ENCODE data around the gene RPS10. TPM values are rescaled to one million over a fixed set of nuclear protein-coding genes. Genes with fewer than 3 reads are reported as not detected.
A peak's percentile ranks its signal among the peaks of the same experiment; 100 is the strongest.

RPS10 gene
- polyA plus RNA-seq, 1 experiment = 2,426 TPM

DNA sequence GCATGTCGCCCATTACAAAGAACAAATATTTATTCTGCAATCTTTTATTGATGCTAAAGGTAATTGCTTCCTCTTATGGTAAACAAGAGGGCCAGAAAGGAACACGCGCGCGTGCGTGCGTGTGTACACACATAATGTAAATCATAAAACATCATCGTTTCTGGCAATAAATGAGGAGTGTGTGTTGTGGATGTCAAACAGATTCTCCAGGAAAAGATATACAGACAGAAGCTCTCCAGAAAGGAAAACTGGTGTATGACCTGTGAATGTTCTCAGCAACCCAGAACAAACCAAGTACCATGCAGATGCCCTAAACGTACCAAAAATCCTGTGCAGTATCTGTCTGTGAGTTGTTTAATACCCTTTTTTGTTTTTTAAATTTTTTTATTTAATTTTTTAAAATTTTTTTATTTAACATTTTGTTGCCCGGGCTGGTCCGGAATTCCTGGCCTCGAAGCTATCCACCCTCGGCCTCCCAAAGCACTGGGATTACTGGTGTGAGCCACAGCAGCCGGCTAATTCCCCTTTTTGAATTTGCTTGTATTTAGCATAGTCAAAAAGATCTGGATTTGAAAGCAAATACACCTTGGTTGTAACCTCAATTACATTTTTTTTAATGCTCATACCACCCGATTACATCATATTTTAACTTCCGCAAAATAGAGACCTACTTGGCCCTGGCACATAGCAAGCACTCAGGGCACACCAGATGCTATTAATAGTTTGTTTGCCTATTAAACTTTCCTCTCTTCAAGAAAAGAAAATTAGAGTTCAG is 32.5 kb downstream of the RPS10 start:
- no peak overlapping the region for H3K27ac ChIP-seq (ENCODE audit: low read depth, low read length)
- ChIA-PET CTCF (interaction anchor here (0.5 to 1.2 kb wide), 15 partner anchors 12 to 230 kb away, joined by 3 to 7 read pairs (median 4); no protein-coding TSS in a partner anchor), POLR2A (no interaction called here)
- H3K27me3 ChIP-seq (ENCODE audit: control insufficient read depth, insufficient read depth, low read length) = no peaks in the 10 kb centered on the region
- peak overlapping the region; percentile 73 for H3K4me3 ChIP-seq (ENCODE audit: low read depth, low read length)
- H3K9me3 ChIP-seq (ENCODE audit: control insufficient read depth, insufficient read depth, low read length) = no peaks in the 10 kb centered on the region
- no peak for DNase-seq (ENCODE audit: low read depth, low spot score)
- TF ChIP-seq CTCF (IDR thresholded peaks at IDR 0.05; ENCODE audit: low read depth, low read length) = no peak

GRCh38 chr6:34392497-34393190 is 33.2 kb downstream of the RPS10 start, which contains the start of gene NUDT3:
TSS of gene NUDT3 (minus strand) at chr6:34392669. CDS start at chr6:34392362, 307 bp downstream.
- CTCF ChIA-PET = interaction anchor here (0.6 to 2.4 kb wide), 18 partner anchors 12 to 1461 kb away, joined by 3 to 18 read pairs (median 4); partner anchors contain the start of gene SMIM29
- DNase-seq (ENCODE audit: low read depth, low spot score) = peak; percentile 83
- POLR2A ChIA-PET = interaction anchor here (1.2 kb wide), 1 partner anchor 10 kb away, joined by 3 read pairs; no protein-coding TSS in a partner anchor
- Histone ChIP-seq H3K4me3 (ENCODE audit: low read depth, low read length) (peak within 1 kb of the TSS; percentile 77), H3K27ac (ENCODE audit: low read depth, low read length) (peak within 1 kb of the TSS; percentile 52), H3K9me3 (ENCODE audit: control insufficient read depth, insufficient read depth, low read length) (no peaks in the 10 kb centered on the region), H3K27me3 (ENCODE audit: control insufficient read depth, insufficient read depth, low read length) (no peaks in the 10 kb centered on the region)
- TF ChIP-seq CTCF (IDR thresholded peaks at IDR 0.05; ENCODE audit: low read depth, low read length) = peak; percentile 88

DNA sequence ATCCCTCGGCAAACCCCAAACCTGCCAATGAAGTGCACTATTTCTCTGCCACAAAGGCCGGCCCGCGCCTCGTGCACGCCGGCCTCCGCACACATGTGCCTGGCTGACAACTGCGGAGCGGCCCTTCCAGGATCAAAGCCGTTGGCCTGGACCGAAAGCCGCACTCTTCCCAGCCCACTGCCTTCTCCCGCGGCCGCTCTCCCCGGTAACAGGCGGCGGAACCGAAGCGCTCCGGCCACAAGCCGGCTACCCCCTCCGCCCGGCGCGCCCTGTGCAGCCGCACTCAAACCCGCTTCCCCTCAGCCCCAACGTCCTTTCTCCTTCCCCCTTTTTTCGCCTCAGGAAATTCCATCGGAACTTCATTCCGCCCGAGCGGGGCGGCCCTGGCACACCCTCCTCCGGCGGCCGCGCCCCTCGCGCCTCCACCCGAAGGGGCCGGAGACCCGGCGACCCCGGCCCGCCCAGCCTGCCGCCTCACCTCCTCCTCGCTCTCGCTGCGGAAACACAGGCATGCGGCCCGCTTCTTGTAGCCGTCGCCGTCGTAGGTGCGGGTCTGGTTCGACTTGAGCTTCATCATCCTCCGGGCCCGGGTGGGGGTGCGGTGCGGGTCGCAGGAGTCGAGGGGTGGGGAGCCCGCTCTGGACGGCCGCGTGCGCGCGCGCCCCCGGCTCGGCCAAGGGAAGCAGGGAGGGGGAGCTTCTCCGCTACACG is 33.9 kb downstream of the RPS10 start:
- ChIA-PET POLR2A (interaction anchor here (1.0 to 2.2 kb wide), 4 partner anchors 9 to 168 kb away, joined by 3 to 8 read pairs (median 4); no protein-coding TSS in a partner anchor), CTCF (interaction anchor here (0.6 to 2.4 kb wide), 6 partner anchors 28 to 1462 kb away, joined by 3 to 18 read pairs (median 4); partner anchors contain the start of gene SMIM29)
- peak overlapping the region; percentile 77 for H3K4me3 ChIP-seq (ENCODE audit: low read depth, low read length)
- peak overlapping the region; percentile 47 for H3K27ac ChIP-seq (ENCODE audit: low read depth, low read length)
- H3K27me3 ChIP-seq (ENCODE audit: control insufficient read depth, insufficient read depth, low read length) = no peaks in the 10 kb centered on the region
- DNase-seq (ENCODE audit: low read depth, low spot score) = no peak
- TF ChIP-seq CTCF (IDR thresholded peaks at IDR 0.05; ENCODE audit: low read depth, low read length) = no peak
- H3K9me3 ChIP-seq (ENCODE audit: control insufficient read depth, insufficient read depth, low read length) = no peaks in the 10 kb centered on the region

DNA sequence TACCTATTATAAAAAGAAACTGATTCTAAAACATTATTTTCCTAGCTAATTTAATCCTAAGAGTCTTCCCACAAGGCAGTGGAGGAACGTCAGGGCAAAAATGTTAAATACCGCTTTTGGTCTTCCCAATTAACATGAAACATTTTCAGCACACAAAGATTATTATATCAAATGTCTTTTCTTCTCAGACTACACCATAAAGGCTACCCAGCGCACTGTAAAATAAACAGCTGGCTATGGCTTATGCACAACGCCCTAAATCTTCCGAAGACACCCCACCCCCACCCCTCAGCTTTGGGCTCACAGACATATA is 34.4 kb downstream of the RPS10 start:
- Histone ChIP-seq H3K9me3 (ENCODE audit: control insufficient read depth, insufficient read depth, low read length) (no peaks in the 10 kb centered on the region), H3K27ac (ENCODE audit: low read depth, low read length) (peak overlapping the region; percentile 47), H3K27me3 (ENCODE audit: control insufficient read depth, insufficient read depth, low read length) (no peaks in the 10 kb centered on the region), H3K4me3 (ENCODE audit: low read depth, low read length) (peak overlapping the region; percentile 77)
- TF ChIP-seq CTCF (IDR thresholded peaks at IDR 0.05; ENCODE audit: low read depth, low read length) = no peak
- ChIA-PET POLR2A (interaction anchor here (0.8 to 2.2 kb wide), 5 partner anchors 8 to 168 kb away, joined by 3 to 8 read pairs (median 4); no protein-coding TSS in a partner anchor), CTCF (interaction anchor here (0.7 to 2.4 kb wide), 3 partner anchors 27 to 147 kb away, joined by 5 to 18 read pairs (median 6); partner anchors contain the start of gene SMIM29)
- DNase-seq (ENCODE audit: low read depth, low spot score) = no peak
